Measurements from ENCODE around the gene LRRC8D.
"Not testable (repeated sequence)": the region's sequence is repeated elsewhere in the genome, so short reads cannot be mapped to it uniquely, and the experiment has no call there.

The LRRC8D gene

GRCh38 chr1:89786628-89787214 lies 34.1 kb upstream of the LRRC8D start:
- no peak for TF ChIP-seq CTCF (IDR thresholded peaks at IDR 0.05; ENCODE audit: insufficient read depth, low read depth, low read length, missing control alignments)
- no peak overlapping the region for H3K4me3 ChIP-seq (ENCODE audit: low read length)
- no peak for DNase-seq (ENCODE audit: low read depth)

- TF ChIP-seq CTCF (IDR thresholded peaks at IDR 0.05; ENCODE audit: insufficient read depth, low read depth, low read length, missing control alignments) = no peak
- H3K4me3 ChIP-seq (ENCODE audit: low read length) = no peak overlapping the region
- DNase-seq (ENCODE audit: low read depth) = no peak
Observed at GRCh38 chr1:89790592-89790991, 30.2 kb upstream of the LRRC8D start.

GRCh38 chr1:89791064-89791726 lies 29.6 kb upstream of the LRRC8D start:
- no peak for TF ChIP-seq CTCF (IDR thresholded peaks at IDR 0.05; ENCODE audit: insufficient read depth, low read depth, low read length, missing control alignments)
- no peak overlapping the region for H3K4me3 ChIP-seq (ENCODE audit: low read length)
- no peak for DNase-seq (ENCODE audit: low read depth)

GRCh38 chr1:89794406-89794805 lies 26.4 kb upstream of the LRRC8D start:
- DNase-seq (ENCODE audit: low read depth) = no peak
- TF ChIP-seq CTCF (IDR thresholded peaks at IDR 0.05; ENCODE audit: insufficient read depth, low read depth, low read length, missing control alignments) = no peak

GRCh38 chr1:89795571-89795970 lies 25.3 kb upstream of the LRRC8D start:
- not testable (repeated sequence) for H3K4me3 ChIP-seq (ENCODE audit: low read length); DNase-seq (ENCODE audit: low read depth)

More at GRCh38 chr1:89794406-89794805, 26.4 kb upstream of the LRRC8D start:
- H3K4me3 ChIP-seq (ENCODE audit: low read length) = no peak overlapping the region

- DNase-seq (ENCODE audit: low read depth) = not testable (repeated sequence)
Observed at GRCh38 chr1:89797876-89798275, 23.0 kb upstream of the LRRC8D start.

GRCh38 chr1:89799495-89799894 lies 21.3 kb upstream of the LRRC8D start:
- no peak overlapping the region for H3K4me3 ChIP-seq (ENCODE audit: low read length)
- DNase-seq (ENCODE audit: low read depth) = no peak
- no peak for TF ChIP-seq CTCF (IDR thresholded peaks at IDR 0.05; ENCODE audit: insufficient read depth, low read depth, low read length, missing control alignments)

More at GRCh38 chr1:89797876-89798275, 23.0 kb upstream of the LRRC8D start:
- H3K4me3 ChIP-seq (ENCODE audit: low read length) = not testable (repeated sequence)

- H3K4me3 ChIP-seq (ENCODE audit: low read length) = no peak overlapping the region
- TF ChIP-seq CTCF (IDR thresholded peaks at IDR 0.05; ENCODE audit: insufficient read depth, low read depth, low read length, missing control alignments) = no peak
- DNase-seq (ENCODE audit: low read depth) = no peak
Observed at GRCh38 chr1:89800022-89800655, 20.7 kb upstream of the LRRC8D start.
